GM18867 (cell line): ENCODE results near the gene AGAP3.
A peak's percentile ranks its signal among the peaks of the same experiment; 100 is the strongest.

Experiments used
- ATAC-seq: cut with Tn5 transposase; IDR thresholded peaks from one replicate; pipeline ENCODE4 v1.9.1; 2021; ENCODE audit warnings: mild to moderate bottlenecking, moderate library complexity; ENCODE audit not compliant: unreplicated experiment

Gene AGAP3

GRCh38 chr7:151087245-151088018 lies 1.2 kb downstream of the AGAP3 start:
- ATAC-seq: peak; percentile 25

- ATAC-seq: no peak
These were observed 2.0 kb downstream of the AGAP3 start for GRCh38 chr7:151088019-151088855.

- no peak for ATAC-seq
These were observed 2.8 kb downstream of the AGAP3 start for GRCh38 chr7:151088856-151089699.

- ATAC-seq: no peak
These were observed 3.8 kb downstream of the AGAP3 start for GRCh38 chr7:151089893-151090730.

- ATAC-seq: no peak
These were observed 4.7 kb downstream of the AGAP3 start for GRCh38 chr7:151091003-151091402.

- ATAC-seq: no peak
These were observed 5.2 kb downstream of the AGAP3 start for GRCh38 chr7:151091431-151091830.

GRCh38 chr7:151091988-151092387 lies 5.7 kb downstream of the AGAP3 start:
- ATAC-seq: no peak

- no peak for ATAC-seq
These were observed 7.5 kb downstream of the AGAP3 start for GRCh38 chr7:151093748-151094147.

GRCh38 chr7:151094675-151095074 lies 8.4 kb downstream of the AGAP3 start:
- ATAC-seq: no peak

GRCh38 chr7:151095123-151095797 lies 9.0 kb downstream of the AGAP3 start:
- ATAC-seq: no peak

- no peak for ATAC-seq
These were observed 9.7 kb downstream of the AGAP3 start for GRCh38 chr7:151095828-151096475.

GRCh38 chr7:151099486-151100211 lies 13.4 kb downstream of the AGAP3 start:
- no peak for ATAC-seq

GRCh38 chr7:151100921-151101320 lies 14.6 kb downstream of the AGAP3 start:
- ATAC-seq: no peak

GRCh38 chr7:151101621-151102396 lies 15.5 kb downstream of the AGAP3 start:
- ATAC-seq: no peak

- no peak for ATAC-seq
These were observed 16.7 kb downstream of the AGAP3 start for GRCh38 chr7:151102991-151103390.

- no peak for ATAC-seq
These were observed 17.7 kb downstream of the AGAP3 start for GRCh38 chr7:151103973-151104372.

- ATAC-seq: no peak
These were observed 18.3 kb downstream of the AGAP3 start for GRCh38 chr7:151104411-151105235.
